GM19193 (cell line): ENCODE data around the gene C17orf50.

Experiments used
- POLR2A ChIP-seq: IDR thresholded peaks from 4 replicates; pipeline ENCODE4 v1.6.1; 2011; ENCODE audit not compliant: insufficient read depth, insufficient read length; ENCODE audit errors: extremely low read depth

Gene C17orf50

GRCh38 chr17:35760587-35760986 lies at the start of gene C17orf50:
Gene C17orf50 (plus strand): TSS chr17:35760887. CDS start chr17:35760942, 55 bp downstream.
- no peak for TF ChIP-seq POLR2A

DNA sequence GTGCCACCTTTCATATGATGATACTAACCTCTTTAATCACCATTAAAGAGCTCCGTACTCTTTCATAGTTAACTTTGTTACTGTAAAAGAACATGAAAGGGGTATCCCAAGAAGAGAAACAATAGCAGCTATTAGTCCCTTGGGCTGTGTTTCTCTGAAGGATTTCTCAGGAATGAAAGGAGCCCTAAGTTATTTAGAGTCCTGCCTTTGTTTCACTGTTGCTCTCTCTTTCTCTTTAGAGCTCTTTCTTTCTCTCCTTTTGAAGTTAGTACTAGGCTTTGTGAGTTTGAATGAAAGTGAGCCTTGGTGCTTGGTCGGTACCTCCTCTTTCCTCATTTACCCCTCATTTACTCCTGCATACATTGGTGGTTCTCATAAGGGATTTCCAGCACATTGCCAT lies 49.7 kb upstream of the C17orf50 start:
- no peak for TF ChIP-seq POLR2A

DNA sequence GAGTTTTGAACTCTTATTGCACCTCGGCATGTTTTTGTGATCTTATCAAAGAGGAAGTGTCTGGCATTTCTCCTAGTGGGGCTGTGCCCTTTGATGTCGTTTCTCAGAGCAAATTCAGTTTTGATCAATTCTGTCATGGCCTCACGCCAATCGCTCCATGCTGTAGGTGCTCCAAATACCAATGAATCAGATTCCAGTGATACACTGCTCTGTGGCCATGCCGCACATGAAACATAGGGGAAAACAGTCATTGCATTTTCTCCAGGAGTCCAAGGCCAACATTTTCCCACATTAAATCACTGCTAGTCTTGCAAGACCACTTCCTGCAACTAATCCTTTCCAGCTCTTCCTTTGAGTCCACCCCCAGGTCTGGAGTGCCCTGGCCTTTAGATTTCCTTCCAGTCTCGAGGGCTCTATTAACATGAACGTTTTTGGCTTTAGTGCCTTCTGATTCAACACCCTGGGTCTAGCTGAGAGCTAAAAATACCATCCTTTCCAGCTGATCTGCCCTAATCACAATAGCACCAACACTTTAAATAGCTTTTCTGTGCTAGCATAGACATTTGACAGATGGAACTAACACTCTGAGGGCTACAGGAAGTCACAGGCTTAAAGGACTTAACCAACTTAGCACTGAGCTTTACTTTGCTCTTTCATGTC lies 47.5 kb upstream of the C17orf50 start:
- no peak for TF ChIP-seq POLR2A

GRCh38 chr17:35714988-35715387 lies 45.7 kb upstream of the C17orf50 start:
- no peak for TF ChIP-seq POLR2A

DNA sequence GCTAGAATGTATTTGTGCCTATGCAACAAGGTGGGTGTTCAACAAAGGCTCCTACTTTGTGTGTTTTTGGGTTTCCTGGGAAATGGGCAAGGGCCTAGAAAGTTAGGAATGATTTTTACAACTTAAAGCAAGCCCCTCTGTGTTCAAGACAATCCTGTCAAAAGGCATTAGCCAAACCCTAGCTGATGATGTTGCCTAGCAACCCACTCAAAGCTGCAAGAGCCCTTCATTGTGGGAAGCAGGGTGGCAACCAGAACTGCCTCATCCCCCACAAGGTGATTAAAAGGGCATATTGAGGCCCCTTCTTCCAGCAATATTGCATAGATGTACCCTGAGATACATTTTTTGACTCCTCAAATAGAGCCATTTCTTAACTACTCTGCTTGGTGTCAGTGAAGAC lies 45.3 kb upstream of the C17orf50 start:
- no peak for TF ChIP-seq POLR2A

DNA sequence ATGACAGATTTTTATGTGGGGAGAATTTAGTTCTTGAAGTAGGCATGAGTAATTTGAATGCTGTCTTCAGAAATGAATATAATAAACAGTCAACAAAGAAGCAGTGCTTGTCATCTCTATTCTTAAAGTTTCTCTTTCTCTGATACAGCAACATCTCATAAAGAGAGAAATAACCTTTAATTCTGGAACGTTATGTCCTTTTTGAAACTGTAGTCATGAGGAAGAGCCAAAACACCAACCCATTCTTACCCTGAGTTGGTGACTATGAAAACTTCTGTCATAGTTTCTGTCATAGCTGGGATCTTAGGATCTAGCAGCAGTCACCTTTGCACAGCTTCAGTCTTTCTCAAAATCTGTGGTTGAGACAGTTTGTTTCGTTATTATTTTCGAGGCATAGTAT lies 44.5 kb upstream of the C17orf50 start:
- no peak for TF ChIP-seq POLR2A

- no peak for TF ChIP-seq POLR2A
Measured at GRCh38 chr17:35716897-35717465, 43.7 kb upstream of the C17orf50 start.

- no peak for TF ChIP-seq POLR2A
Measured at GRCh38 chr17:35717475-35717874, 43.2 kb upstream of the C17orf50 start.

GRCh38 chr17:35723735-35724134 lies 37.0 kb upstream of the C17orf50 start:
- TF ChIP-seq POLR2A, result no peak

GRCh38 chr17:35725058-35725457 lies 35.6 kb upstream of the C17orf50 start:
- no peak for TF ChIP-seq POLR2A

GRCh38 chr17:35725802-35726126 lies 34.9 kb upstream of the C17orf50 start:
- no peak for TF ChIP-seq POLR2A

GRCh38 chr17:35726127-35726952 lies 34.3 kb upstream of the C17orf50 start:
- no peak for TF ChIP-seq POLR2A

DNA sequence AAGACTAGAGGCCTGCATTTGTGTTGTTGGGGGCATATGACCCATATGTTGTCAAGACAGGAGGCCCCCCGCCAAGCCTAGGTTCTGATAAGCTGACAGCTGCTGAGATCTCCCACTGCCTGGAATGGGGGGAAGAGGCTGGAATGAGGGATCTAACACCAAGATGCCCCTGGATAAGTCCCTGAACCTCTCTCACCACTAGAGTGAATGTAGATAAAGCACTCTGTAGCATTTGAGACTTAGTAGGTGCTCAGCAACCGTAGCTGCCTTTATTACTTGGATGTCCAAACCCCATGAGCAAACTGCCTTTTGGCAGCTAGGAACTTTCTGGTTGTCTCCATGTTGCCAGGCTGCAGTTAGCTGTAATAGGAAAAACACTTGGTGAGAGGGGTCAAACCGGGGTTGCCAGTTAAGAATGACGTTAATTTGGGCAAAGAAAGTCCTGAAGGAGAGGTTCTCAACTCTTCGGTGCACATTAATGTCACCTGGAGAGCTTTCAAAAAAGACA lies 33.7 kb upstream of the C17orf50 start:
- no peak for TF ChIP-seq POLR2A

GRCh38 chr17:35727635-35728034 lies 33.1 kb upstream of the C17orf50 start:
- no peak for TF ChIP-seq POLR2A

DNA sequence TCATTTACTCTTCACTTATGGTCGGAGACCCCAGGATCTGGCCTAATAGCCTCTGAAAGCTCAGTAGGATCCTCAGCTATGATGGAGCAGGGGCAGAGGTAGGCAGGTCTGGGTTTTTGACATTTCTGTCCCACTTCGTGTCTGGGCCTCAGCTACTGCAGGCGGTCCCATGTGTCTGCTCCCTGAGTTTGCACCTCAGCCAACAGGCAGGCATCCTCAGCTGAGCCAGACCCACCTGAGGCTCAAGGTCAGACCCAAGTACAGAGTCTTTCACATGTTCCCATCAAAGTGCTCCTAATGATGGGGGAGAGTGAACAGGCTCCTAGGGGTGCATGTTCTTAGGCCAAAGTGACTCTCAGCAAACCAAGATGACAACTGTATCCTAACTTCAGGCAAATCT lies 32.1 kb upstream of the C17orf50 start:
- no peak for TF ChIP-seq POLR2A

DNA sequence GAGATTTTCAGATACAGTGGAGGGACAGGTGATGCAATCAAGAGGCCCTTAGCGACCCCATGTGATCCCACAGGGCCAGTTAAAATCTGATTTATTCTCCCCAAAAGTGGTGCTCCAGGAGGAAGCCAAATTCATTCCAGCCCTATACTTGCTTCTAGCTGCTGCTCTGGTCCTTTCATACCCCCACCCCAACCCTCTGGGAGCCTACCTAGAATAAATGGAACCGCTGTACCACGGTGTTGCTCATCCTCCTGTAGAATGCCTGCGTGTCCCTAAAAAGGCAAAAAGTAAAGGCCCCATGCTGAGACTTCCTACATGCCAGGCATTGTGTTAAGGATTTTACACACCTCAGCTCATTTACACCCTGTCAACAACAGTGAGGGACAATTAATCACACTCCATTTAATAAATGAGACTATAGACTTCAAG lies 31.3 kb upstream of the C17orf50 start:
- no peak for TF ChIP-seq POLR2A
